ENCODE results near the gene NEDD9. TPM values are rescaled to one million over a fixed set of nuclear protein-coding genes. Genes with fewer than 3 reads are reported as not detected.

Gene NEDD9
- total and polyA plus RNA-seq, 2 experiments from 2014 or later: 4.4 to 13.0 TPM

DNA sequence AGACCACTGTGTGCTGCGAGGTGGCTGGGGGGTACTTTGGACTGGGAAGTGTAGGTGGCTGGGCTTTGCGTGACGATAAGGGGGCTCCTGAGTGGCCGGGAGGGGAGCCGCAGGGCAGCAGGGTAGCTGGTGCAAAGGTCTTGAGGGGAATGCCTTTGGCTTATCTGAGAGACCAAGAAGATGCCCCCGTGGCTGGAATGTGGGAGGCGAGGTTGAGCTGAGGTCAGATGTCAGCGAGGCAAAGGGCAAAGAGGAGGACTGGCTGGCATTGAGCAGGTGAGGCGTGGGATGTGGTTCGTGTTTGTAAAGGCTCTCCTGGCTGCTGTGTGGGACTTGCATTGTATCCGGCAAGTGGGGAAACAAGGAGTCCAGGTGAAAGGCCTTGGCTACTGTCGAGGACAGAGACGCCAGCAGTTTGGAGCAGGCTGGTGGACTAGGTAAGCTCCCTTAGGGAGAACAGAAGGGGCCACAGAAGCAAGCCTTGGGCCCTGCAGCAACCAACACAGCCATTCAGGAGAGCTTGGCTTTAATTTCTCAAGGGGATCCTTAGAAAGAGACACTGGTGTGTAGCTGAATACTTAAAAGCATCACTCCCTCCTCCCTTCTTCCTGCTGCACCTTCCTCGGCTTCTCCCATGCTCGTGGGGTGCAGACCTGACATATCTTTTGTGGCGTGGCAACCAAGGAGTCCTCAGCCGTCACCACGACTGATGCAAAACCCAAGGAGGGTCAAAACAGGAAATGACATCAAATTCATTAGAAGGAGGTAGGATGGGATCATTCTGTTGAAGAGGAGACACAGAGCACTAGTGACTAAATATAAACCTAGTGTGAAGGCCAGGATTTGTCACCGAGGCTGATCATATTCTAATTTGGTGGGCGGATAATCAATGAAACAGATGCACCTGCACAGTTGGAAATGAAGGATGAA lies 67.5 kb downstream of the NEDD9 start:
- no peaks in the 10 kb centered on the region for H3K27me3 ChIP-seq (ENCODE audit: insufficient read depth)
- no peak overlapping the region for H3K4me3 ChIP-seq
- no peak overlapping the region for H2AFZ ChIP-seq
- Mint-ChIP-seq H3K4me1 (peaks cover 14% of the 10 kb centered on the region), H3K36me3 (ENCODE audit: low read depth) (no peaks in the 10 kb centered on the region), H3K27me3 (ENCODE audit: insufficient read depth, low read depth, poor library complexity) (peaks cover 3% of the 10 kb centered on the region), H3K27ac (no peak overlapping the region), H3K9me3 (no peaks in the 10 kb centered on the region), H3K4me3 (no peak overlapping the region)
- no peaks in the 10 kb centered on the region for H4K20me1 ChIP-seq (replicated peaks; ENCODE audit: insufficient read depth)
- ATAC-seq: peak; percentile 32; the same call in 1 of the 3 replicates
- H3K9me2 ChIP-seq (ENCODE audit: insufficient read depth): no peaks in the 10 kb centered on the region
- no peaks in the 10 kb centered on the region for H3K36me3 ChIP-seq (ENCODE audit: insufficient read depth)
- TF ChIP-seq, protein P1, sequence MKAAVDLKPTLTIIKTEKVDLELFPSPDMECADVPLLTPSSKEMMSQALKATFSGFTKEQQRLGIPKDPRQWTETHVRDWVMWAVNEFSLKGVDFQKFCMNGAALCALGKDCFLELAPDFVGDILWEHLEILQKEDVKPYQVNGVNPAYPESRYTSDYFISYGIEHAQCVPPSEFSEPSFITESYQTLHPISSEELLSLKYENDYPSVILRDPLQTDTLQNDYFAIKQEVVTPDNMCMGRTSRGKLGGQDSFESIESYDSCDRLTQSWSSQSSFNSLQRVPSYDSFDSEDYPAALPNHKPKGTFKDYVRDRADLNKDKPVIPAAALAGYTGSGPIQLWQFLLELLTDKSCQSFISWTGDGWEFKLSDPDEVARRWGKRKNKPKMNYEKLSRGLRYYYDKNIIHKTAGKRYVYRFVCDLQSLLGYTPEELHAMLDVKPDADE (IDR thresholded peaks at IDR 0.05): no peak
- no peak for TF ChIP-seq NANOG (IDR thresholded peaks at IDR 0.05; ENCODE audit: borderline replicate concordance)
- TF ChIP-seq ZNF114 (CRISPR knock-in tag; IDR thresholded peaks at IDR 0.05): no peak
- no peak for TF ChIP-seq JUNB (IDR thresholded peaks at IDR 0.05; ENCODE audit: unreplicated experiment)
- TF ChIP-seq CREB1 (CRISPR knock-in tag; IDR thresholded peaks at IDR 0.05; ENCODE audit: low read depth): no peak
- TF ChIP-seq ZNF331 (CRISPR knock-in tag; IDR thresholded peaks at IDR 0.05; ENCODE audit: low read depth): no peak
- no peak for TF ChIP-seq EZH2 (IDR thresholded peaks at IDR 0.05; ENCODE audit: low read depth, unreplicated experiment)
- TF ChIP-seq, protein P2, sequence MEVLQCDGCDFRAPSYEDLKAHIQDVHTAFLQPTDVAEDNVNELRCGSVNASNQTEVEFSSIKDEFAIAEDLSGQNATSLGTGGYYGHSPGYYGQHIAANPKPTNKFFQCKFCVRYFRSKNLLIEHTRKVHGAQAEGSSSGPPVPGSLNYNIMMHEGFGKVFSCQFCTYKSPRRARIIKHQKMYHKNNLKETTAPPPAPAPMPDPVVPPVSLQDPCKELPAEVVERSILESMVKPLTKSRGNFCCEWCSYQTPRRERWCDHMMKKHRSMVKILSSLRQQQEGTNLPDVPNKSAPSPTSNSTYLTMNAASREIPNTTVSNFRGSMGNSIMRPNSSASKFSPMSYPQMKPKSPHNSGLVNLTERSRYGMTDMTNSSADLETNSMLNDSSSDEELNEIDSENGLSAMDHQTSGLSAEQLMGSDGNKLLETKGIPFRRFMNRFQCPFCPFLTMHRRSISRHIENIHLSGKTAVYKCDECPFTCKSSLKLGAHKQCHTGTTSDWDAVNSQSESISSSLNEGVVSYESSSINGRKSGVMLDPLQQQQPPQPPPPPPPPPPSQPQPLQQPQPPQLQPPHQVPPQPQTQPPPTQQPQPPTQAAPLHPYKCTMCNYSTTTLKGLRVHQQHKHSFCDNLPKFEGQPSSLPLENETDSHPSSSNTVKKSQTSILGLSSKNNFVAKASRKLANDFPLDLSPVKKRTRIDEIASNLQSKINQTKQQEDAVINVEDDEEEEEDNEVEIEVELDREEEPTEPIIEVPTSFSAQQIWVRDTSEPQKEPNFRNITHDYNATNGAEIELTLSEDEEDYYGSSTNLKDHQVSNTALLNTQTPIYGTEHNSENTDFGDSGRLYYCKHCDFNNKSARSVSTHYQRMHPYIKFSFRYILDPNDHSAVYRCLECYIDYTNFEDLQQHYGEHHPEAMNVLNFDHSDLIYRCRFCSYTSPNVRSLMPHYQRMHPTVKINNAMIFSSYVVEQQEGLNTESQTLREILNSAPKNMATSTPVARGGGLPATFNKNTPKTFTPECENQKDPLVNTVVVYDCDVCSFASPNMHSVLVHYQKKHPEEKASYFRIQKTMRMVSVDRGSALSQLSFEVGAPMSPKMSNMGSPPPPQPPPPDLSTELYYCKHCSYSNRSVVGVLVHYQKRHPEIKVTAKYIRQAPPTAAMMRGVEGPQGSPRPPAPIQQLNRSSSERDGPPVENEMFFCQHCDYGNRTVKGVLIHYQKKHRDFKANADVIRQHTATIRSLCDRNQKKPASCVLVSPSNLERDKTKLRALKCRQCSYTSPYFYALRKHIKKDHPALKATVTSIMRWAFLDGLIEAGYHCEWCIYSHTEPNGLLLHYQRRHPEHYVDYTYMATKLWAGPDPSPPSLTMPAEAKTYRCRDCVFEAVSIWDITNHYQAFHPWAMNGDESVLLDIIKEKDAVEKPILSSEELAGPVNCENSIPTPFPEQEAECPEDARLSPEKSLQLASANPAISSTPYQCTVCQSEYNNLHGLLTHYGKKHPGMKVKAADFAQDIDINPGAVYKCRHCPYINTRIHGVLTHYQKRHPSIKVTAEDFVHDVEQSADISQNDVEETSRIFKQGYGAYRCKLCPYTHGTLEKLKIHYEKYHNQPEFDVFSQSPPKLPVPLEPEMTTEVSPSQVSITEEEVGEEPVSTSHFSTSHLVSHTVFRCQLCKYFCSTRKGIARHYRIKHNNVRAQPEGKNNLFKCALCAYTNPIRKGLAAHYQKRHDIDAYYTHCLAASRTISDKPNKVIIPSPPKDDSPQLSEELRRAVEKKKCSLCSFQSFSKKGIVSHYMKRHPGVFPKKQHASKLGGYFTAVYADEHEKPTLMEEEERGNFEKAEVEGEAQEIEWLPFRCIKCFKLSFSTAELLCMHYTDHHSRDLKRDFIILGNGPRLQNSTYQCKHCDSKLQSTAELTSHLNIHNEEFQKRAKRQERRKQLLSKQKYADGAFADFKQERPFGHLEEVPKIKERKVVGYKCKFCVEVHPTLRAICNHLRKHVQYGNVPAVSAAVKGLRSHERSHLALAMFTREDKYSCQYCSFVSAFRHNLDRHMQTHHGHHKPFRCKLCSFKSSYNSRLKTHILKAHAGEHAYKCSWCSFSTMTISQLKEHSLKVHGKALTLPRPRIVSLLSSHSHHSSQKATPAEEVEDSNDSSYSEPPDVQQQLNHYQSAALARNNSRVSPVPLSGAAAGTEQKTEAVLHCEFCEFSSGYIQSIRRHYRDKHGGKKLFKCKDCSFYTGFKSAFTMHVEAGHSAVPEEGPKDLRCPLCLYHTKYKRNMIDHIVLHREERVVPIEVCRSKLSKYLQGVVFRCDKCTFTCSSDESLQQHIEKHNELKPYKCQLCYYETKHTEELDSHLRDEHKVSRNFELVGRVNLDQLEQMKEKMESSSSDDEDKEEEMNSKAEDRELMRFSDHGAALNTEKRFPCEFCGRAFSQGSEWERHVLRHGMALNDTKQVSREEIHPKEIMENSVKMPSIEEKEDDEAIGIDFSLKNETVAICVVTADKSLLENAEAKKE (CRISPR knock-in tag; IDR thresholded peaks at IDR 0.05): no peak
- no peak for TF ChIP-seq CTCF (conservative IDR thresholded peaks at IDR 0.05; ENCODE audit: low read depth in 2 of 2)
- TF ChIP-seq EZH2phosphoT487 (IDR thresholded peaks at IDR 0.05; ENCODE audit: unreplicated experiment): no peak
- no peak for TF ChIP-seq STAT1 (IDR thresholded peaks at IDR 0.05; ENCODE audit: unreplicated experiment)
- TF ChIP-seq, protein P3, sequence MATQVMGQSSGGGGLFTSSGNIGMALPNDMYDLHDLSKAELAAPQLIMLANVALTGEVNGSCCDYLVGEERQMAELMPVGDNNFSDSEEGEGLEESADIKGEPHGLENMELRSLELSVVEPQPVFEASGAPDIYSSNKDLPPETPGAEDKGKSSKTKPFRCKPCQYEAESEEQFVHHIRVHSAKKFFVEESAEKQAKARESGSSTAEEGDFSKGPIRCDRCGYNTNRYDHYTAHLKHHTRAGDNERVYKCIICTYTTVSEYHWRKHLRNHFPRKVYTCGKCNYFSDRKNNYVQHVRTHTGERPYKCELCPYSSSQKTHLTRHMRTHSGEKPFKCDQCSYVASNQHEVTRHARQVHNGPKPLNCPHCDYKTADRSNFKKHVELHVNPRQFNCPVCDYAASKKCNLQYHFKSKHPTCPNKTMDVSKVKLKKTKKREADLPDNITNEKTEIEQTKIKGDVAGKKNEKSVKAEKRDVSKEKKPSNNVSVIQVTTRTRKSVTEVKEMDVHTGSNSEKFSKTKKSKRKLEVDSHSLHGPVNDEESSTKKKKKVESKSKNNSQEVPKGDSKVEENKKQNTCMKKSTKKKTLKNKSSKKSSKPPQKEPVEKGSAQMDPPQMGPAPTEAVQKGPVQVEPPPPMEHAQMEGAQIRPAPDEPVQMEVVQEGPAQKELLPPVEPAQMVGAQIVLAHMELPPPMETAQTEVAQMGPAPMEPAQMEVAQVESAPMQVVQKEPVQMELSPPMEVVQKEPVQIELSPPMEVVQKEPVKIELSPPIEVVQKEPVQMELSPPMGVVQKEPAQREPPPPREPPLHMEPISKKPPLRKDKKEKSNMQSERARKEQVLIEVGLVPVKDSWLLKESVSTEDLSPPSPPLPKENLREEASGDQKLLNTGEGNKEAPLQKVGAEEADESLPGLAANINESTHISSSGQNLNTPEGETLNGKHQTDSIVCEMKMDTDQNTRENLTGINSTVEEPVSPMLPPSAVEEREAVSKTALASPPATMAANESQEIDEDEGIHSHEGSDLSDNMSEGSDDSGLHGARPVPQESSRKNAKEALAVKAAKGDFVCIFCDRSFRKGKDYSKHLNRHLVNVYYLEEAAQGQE (IDR thresholded peaks at IDR 0.05; ENCODE audit: unreplicated experiment): no peak
- TF ChIP-seq POLR2AphosphoS5 (IDR thresholded peaks at IDR 0.05; ENCODE audit: low read depth): no peak
- H3K4me2 ChIP-seq: no peak overlapping the region
- H3K4me1 ChIP-seq (ENCODE audit: insufficient read depth): peaks cover 6% of the 10 kb centered on the region; the same call in 1 of the 2 replicates
- no peaks in the 10 kb centered on the region for H3K79me2 ChIP-seq (replicated peaks; ENCODE audit: insufficient read depth)
- no peak for DNase-seq (ENCODE audit: low spot score)
- H3K27ac ChIP-seq (ENCODE audit: low read depth): no peak overlapping the region
- no peaks in the 10 kb centered on the region for H3F3A ChIP-seq (replicated peaks; ENCODE audit: low read depth)

Measured in GM23338 (cell line).